Caki2 (cell line): ENCODE results near the gene HOXC6. TPM values are rescaled to one million over a fixed set of nuclear protein-coding genes. Genes with fewer than 3 reads are reported as not detected.
A peak's percentile ranks its signal among the peaks of the same experiment; 100 is the strongest.

ENCODE experiments used
- DNase-seq: peaks from one replicate; pipeline ENCODE4 v3.0.0-alpha.2; 2015; ENCODE audit warnings: low read depth
- in situ Hi-C: cut with HindIII; loops from 2 replicates; pipeline ENCODE4 v1.10.0; 2016; ENCODE audit warnings: low sequenced_read_pairs, low pct_unique_long_range_greater_than_20kb, mixed read lengths
- total RNA-seq: library from RNA; depleted of rRNA; stranded (reverse); fragments of >200 nt; shearing (Covaris generic); gene quantifications from 2 replicates; pipeline ENCODE4 v1.2.3, GENCODE V29; 2014; ENCODE audit warnings: low replicate concordance

The HOXC6 gene
- total RNA-seq, 1 experiment from 2014 or later: 0.68 TPM

- DNase-seq: no peak
- in situ Hi-C loops: no loop called here
These were observed 39.6 kb upstream of the HOXC6 start for GRCh38 chr12:53988541-53989226.

DNA sequence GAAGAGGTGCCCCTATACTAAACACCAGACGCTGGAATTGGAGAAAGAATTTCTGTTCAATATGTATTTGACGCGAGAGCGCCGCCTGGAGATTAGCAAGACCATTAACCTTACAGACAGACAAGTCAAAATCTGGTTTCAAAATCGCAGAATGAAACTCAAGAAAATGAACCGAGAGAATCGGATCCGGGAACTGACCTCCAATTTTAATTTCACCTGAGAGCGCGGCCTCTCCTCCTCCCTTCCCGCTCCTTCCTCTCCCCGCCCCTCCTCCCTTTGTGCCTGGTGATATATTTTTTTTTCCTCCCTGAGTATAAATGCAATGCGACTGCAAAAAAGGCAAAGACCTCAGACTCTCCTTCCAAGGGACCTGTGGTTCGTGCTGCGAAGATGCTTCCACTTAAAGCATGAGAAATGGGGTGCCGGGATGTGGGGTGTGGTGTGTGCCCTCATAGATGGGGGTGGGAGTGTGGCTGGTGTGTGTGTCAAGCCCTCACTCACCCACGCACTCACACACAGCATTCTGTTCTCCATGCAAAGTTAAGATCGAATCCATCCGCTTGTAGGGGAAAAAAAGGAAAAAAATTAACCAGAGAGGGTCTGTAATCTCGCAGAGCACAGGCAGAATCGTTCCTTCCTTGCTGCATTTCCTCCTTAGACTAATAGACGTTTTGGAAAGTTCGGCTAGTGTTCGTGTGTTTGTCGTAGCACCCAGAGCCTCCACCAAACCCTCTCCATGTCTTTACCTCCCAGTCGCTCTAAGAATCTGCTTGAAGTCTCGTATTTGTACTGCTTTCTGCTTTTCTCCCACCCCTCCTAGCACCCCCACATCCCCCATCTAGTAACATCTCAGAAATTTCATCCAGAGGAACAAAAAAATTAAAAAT is 38.8 kb upstream of the HOXC6 start:
- in situ Hi-C loops: no loop called here
- DNase-seq: no peak

GRCh38 chr12:53990311-53991076 is 37.7 kb upstream of the HOXC6 start:
- DNase-seq: no peak
- in situ Hi-C loops: no loop called here

- in situ Hi-C loops: no loop called here
- DNase-seq: no peak
These were observed 37.2 kb upstream of the HOXC6 start for GRCh38 chr12:53991077-53991460.

GRCh38 chr12:53992377-53992889 is 35.8 kb upstream of the HOXC6 start:
- no peak for DNase-seq
- in situ Hi-C loops: no loop called here

- in situ Hi-C loops: no loop called here
- DNase-seq: no peak
These were observed 34.9 kb upstream of the HOXC6 start for GRCh38 chr12:53993162-53994008.

DNA sequence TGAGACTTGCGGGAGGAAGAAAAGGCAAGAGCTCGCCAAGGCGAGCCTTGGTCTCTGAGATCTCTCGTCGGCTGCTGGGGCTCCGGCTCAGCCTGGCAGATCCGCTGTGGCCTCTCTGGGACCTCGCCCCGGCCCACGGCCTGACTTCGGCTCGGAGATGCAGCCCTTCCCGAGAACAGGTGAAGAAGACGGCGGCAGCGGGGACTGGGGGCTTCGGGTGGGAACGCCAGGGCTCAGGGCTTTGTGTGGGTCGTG is 34.3 kb upstream of the HOXC6 start:
- in situ Hi-C loops: no loop called here
- DNase-seq: no peak

DNA sequence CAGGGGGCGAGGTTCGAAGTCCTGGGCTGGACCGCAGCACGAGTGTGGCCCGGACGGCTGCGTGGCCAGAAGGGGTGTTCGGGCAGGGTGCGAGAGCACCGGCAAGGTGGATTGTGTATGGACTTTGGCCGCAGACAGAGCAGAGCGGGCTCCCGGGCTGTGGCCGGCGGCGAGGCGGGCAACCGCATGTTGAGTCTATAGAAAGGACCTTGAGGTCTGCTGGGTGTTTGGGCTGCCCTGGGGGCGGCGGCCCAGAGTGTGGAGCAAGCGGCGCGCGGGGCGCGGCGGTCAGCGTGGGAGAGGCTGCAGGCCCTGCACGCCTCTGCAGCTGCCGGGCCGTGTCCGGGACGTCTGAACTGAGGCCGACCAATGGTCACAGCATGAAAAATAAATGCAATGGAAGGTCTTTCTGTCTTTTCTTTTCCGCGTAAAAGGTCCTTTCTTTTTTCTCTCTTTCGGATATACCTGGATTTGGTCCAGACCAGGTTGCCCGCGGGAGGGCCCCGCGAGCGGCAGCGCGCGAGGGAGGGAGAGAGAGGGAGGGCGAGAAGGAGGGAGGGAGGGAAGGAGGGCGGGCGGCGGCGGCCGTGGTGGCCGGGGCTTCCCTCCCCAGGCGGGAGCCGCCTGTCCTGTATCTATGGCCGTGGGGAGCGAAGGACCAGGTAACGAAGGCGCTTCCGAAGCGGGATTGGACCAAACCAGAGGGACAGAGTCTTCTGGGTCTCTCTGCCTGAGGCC is 33.8 kb upstream of the HOXC6 start:
- in situ Hi-C loops: no loop called here
- peak; percentile 70 for DNase-seq

DNA sequence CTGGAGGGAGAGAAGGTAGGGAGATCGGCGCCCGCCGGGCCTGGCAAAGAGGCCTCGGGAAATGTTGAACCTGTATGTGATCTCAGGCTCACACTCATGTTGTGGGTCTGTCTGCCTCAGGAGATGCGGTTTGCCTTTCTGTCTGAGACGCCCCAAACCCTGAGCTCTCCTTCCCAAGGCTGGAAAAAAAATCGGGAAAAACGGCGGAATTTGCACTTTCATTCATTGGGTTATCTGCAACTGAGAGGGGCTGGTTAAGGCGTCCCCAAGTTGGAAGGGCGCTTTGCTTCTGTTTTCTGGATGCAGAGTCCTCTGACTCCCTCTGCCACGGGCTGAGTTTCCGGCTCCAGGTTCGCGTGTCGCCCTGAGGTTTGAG is 33.2 kb upstream of the HOXC6 start:
- peak; percentile 61 for DNase-seq
- in situ Hi-C loops: no loop called here

GRCh38 chr12:53995378-53996239 is 32.6 kb upstream of the HOXC6 start:
- DNase-seq: peak; percentile 86
- in situ Hi-C loops: no loop called here

DNA sequence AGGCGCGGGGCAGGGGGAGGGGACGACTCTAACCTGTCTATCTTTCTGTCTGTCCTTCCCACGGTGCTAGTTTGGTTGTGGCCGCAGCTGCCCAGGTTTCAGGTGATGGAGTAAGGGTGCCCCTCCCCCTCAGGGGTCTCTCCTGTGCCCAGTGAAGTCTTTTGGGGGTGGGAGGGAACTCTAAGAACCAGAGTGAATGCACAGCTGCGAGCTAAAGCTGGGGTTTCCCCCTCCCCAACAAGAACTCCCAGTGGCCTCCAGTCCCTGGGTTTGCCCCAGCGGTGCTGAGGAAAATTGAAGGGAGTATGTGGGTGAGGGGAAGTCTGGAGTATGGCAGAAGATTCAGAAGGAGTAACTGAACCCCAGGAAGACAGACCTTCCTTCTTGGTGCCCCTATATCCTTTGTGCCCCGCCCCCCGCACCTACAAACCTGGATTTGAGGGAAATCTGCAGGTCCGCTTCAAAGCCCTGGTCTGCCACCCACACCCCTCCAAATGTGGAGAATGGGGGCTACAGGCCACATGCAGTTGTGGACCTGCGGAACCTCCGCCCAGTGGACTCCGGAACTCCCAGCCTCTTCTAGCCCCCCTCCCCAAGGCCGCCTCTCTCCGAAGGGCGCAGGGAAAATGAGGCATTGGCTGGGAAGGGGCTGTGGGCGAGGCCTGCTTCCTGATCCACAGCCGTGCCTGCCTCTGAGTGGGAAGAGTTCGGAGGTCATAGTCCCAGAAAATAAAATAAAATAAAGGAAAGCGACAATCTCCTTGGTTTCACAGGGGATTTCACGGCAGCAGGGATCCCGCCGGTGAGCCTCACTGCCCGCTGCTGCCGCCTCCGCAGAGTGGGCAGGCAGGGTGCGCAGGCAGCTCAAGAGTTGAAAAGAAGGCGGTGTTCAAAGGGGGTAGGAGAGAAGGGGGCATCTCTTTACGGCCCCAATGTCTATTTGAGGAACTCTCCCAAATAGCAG is 31.7 kb upstream of the HOXC6 start:
- in situ Hi-C loops: no loop called here
- peak; percentile 45 for DNase-seq

DNA sequence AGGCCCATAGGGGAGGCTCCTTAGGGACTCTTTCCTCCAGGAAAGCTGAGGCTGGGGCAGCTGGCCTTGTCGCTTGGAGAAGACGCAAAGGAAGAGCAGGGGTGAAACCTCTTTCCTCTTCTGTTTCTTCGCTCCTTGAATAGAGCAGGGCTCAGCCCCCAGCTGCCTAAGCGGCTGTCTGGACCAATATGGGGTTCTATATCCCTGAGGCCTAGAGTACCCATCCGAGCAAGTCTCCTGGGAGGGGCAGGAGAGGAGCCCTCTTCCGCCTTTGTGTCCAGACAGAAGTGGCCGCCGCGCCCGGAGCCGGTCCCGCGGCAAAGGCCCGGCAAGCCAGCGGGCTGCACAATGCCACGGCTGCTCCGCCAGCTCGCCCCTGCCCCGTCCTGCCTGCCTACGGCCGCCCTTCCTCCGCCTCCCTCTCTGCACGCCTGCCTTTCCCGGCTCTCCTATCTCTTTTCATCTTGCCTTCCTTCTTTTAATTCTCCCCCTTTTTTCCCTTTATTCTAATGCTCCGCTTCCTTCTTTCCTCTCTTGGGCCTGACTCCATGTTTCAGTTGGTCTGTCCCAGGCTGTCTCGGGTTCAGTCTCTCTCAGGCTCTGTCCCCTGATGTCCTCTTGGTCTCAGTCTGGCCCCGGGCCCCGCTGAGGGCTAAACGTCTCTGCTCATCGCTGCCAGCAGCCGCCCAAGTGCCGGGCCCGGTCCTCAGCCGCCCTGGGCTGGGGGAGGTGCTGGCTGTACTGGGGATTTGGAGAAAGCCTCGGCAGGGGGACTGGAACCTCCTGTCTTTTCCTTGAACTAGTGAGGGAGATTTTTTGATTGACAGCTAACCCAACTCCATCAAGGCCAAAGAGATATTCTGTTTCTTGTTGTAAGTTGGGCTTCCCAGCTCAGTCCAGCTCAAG is 30.8 kb upstream of the HOXC6 start:
- in situ Hi-C loops: no loop called here

GRCh38 chr12:53998110-53998899 is 29.9 kb upstream of the HOXC6 start:
- no peak for DNase-seq
- in situ Hi-C loops: no loop called here

More for the DNA sequence above, 30.8 kb upstream of the HOXC6 start:
- DNase-seq: no peak

DNA sequence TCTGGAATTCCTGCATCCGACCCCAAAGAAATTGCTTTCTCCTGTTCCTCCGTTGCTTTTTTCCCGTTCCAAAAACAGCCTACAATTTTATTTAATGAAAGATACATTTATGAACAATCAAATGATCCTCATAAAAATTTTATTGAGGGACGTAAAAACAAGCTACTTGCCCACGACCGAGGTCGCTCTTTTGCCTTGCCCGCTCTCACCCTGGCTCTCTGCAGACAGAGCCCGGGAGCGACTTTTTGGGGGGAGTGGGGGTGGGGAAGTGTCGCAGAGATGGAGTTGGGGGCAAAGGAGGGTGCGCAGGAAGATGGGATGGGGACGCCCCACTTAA is 29.4 kb upstream of the HOXC6 start:
- in situ Hi-C loops: no loop called here
- no peak for DNase-seq
